Dedifferentiated amniotic fluid mesenchymal stem cell (primary cell): ENCODE data around the gene VPS26C.
A peak's percentile ranks its signal among the peaks of the same experiment; 100 is the strongest.

Source experiments
- DNase-seq: peaks from one replicate; pipeline ENCODE4 v3.0.0-alpha.2; 2016; ENCODE audit errors: extremely low spot score

VPS26C gene

DNA sequence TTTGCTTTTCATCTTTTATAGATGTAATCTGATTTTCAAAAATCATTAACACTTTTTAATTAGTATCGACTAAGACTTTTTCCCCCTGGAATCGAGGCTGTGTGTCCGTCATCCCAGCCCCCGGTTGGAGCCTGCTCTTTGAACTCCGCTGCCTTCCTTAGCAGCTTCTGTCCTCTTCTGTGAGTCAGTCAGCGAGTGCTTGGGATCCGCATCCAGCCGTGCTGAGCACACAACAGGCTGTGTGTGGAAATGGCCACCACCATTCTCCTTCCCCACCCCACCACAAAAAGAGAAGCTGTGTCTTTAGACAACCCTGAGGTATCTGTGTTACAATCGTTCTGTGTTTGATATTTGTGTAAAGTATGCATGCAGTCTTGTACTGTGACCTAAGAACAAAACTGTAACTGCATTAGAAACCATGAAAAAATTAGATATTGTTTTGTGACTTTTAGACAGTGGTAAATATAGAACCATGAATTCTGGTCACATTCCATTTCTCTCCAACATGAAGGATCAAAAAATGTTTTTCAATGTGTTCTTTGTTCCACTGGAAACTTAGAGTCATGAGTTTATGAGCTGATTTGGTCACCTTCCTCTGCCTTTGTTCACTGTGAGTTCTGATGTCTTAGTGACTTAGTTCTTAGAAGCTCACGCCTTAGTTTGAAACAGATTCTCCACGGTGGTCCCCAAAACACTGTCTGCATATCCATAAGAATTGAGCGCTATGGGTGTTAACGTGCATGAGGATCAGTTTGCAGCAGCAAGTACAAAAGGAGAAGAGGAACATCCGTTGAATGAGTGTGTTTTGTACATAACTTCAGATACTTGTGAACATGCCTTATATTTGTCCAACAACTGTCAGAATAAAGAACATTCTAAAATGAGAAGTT, 64.7 kb downstream of the VPS26C start:
- no peak for DNase-seq

DNA sequence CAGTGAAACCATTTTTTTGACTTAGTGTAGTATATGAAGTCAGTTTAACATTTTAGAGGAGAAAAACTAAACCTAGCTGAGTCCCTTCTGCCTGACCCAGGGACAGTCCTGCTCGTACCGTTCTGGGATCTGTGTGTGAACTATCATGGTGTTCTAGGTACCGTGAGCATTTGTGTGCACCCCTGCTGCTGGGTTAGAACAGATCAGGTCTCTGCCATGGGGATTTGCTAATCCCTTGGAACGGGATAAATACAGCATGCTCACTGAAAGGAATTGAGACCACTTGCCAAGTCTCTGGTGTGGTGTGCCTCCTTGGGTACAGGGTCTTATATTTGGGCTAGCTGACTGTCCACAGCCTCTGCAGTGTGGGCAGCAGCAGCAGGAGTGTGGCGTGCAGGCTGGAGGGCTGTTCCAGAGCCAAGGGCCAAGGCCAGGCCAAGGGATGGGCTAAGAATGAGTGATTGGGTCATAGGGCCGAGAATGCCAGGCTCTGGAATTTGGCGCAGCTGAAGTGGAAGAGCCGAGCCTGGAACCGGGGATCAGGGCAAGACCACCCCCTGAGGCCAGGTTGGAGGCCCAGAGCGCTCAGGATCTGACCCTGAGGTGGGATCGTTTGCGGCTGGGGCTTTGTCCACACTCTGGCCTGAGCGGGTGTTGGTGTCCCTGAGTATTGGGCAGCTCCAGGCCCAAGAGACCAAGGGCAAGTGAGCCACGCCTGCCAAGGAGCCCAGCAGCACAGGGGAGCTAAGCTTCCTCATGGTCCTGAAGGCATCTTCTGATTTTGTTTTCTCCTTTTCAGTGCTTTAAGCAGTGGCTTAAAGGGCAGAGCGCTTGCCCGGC, 66.3 kb downstream of the VPS26C start:
- DNase-seq, result no peak

DNA sequence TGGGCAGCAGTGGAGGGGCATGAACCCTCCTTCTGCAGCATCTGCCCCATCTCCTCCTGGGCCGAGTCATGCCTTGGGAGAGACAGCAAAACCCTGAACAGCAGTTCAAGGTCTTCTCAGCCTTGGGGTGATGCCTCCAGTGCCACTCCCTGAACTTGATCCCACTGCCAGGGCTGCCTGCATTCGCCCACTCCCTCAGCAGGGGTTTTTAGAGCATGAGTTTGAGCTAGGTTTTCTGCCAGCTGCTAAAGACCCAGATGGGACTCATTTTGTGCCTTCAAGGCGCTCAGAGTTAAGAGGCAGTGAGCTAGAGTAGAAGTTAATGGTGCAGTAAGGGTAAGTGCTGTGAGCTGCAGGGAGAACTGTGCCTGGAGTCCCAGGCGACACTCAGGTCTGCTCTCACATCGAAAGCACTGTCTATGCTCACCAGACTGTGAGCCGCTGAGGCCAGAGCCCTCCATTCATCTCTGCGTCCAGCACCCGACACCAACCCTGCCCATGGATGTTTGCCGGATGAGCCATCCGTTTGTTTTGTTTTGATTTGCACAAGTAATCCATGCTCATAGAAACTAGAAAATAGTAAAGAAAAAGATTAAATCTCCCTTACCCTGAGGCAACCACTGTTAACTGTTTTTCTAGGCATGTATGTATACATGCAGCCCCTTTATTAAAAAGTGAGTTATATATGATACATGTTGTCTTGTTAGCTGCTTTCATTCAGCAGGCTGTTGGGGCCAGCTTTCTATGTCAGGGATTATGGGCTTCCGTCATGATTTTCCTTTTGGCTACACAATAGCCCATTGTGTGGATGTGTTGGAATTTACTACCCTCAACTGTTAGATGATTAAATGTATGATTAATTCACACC, 67.8 kb downstream of the VPS26C start:
- DNase-seq, result peak; percentile 89

DNA sequence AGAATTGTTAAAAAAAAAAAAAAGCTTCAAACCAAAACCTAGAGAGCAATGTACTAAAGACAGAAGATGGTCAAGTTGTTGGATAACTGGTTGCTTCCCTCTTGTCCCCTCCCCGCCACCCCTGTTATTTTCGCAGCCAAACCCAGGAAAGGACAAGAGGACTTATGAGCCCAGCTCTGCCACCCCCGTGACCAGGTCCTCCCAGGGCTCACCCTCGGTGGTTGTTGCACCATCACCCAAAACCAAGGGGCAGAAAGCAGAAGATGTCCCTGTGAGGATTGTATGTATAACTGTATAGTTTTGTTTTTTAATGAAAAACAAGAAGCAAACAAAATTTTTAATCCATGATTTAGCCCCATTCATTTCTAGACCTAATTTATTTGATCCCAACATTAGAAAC, 69.4 kb downstream of the VPS26C start:
- no peak for DNase-seq

DNA sequence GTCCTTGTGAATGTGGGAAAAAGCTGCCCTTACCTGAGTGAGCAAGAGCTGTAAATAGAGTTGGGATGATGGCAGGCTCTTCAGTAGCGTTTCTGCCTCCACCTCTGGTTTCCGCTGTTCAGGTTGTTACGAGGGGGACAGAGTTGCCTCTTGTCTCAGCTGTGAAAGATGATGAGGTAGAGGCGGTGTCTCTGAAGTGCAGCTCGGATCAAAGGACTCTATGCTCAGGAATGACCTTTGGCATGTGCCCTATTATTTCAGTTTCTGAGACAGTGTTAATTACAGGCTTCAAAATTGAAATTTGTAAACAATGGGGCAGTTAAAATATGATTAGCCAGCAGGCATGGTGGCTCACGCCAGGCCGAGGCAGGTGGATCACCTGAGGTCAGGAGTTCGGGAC, 70.3 kb downstream of the VPS26C start:
- no peak for DNase-seq

DNA sequence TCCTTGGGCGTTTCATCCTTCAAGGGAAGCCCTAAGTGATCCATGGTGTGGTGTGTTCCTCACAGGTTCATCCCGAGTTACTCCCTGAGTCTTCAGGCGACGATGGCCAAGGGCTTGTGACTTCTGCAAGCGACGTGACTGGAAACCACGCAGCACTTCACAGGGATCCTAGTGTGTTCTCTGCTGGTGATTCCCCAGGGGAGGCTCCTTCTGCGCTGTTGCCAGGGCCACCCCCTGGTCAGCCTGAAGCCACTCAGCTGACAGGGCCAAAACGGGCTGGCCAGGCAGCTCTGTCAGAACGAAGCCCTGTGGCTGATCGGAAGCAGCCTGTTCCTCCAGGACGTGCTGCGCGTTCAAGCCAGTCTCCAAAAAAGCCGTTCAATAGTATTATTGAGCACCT, 71.5 kb downstream of the VPS26C start:
- no peak for DNase-seq

DNA sequence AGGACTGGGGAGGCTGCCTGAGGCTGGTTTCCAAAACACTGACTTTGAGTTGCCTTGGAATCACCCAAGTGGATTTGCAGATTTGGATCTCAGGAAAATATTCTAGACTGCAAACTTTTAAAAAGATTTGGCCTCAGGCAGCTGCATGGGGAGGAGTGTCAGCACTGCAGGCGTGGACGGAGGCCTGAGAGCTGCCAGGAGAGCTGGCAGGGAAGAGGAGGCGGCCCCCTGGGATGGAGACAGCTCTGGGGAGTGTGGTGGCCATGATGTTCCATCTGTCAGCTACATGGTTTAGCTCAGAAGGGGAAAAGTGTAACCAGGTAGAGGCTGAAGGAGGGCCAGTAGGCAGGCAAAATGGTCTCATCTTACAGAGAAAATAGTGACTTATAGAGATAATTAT, 72.1 kb downstream of the VPS26C start:
- DNase-seq, result no peak

DNA sequence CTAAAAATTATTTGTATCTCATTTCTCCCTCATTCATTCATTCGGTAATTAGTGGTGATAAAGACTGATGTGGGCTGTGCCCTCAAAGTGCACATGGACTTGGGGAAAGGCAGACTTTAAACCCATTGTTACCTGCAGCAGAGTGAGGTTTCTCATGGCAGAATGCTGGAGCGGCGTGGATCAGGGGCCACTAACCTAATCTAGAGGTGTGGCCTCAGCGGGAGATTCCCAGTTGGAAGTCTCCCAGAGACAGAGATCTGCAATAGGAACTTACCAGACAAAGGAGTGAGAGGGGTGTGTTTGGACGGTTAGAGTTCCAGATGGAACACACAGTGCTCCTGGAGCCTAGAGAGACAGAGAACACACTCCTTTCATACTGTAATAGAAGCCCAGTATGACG, 73.5 kb downstream of the VPS26C start:
- DNase-seq, result no peak

DNA sequence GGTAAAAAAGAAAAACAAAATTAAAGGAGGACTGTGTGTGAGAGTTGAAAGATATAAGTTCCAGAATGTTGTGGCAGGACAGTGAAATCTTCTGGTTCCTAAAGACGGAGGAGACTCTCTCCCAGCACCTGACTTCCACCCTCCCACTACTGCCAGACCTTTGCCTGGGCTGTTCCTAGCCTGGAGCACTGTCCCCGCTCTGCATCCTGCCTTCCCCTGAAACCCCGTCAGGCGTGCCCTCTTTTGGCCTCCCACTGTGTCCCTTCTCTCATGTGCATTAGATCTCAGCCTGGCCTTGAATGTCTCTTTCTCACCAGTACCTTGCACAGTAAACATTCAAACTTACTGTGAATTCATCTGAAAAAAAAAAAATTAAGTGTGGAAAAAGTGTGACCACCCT, 74.1 kb downstream of the VPS26C start:
- DNase-seq, result no peak

DNA sequence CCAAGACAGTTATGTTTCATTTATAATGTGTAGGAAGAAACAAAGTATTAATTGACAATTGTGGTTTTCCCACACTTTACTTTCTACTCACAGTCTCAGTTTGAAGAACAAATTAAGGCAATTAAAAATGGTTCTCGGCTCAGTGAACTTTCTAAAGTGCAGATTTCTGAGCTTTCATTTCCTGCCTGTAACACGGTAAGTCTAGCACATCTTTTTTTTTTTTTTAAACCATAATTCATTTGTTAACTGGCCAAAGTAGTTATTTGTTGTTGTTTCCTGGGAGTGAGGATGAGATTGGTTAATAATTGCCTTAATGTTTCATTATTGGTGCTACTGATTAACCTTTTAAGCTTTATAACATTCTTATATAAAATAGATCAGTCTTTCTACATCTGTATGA, 75.1 kb downstream of the VPS26C start:
- no peak for DNase-seq

DNA sequence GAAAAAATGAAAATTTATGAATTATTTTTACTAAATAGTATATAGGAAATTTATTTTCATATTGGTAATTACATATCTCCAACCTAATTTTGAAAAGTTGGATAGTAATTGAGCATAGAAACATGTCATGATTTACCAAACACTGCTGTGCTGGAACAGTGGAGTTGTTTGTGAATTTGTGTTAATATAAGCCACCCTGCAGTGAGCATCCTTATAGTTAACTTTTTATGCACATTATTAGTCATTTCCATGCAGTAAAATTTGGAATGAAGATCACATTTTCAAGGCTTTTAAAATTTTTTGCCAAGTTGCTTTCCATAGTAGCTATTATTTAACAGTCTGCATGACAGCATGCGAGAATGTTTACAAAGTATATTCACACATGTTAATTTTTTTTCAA, 78.3 kb downstream of the VPS26C start:
- DNase-seq, result no peak

DNA sequence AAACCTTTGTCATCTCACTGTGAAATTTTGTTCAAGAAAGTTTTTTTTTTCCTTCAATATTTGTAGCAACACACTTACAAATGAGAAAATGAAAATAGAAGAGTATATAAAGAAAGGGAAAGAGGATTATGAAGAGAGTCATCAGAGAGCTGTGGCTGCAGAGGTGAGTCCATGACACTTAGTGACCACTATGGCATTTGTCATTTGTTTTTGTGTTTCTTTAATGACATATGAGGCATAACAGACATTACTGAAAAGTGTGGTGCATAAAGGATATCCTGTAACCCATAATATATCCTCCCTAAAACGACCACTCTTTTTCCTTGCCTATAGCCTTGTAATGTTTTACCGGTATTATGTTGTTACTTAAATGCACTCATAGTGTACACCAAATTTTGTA, 80.2 kb downstream of the VPS26C start:
- no peak for DNase-seq

DNA sequence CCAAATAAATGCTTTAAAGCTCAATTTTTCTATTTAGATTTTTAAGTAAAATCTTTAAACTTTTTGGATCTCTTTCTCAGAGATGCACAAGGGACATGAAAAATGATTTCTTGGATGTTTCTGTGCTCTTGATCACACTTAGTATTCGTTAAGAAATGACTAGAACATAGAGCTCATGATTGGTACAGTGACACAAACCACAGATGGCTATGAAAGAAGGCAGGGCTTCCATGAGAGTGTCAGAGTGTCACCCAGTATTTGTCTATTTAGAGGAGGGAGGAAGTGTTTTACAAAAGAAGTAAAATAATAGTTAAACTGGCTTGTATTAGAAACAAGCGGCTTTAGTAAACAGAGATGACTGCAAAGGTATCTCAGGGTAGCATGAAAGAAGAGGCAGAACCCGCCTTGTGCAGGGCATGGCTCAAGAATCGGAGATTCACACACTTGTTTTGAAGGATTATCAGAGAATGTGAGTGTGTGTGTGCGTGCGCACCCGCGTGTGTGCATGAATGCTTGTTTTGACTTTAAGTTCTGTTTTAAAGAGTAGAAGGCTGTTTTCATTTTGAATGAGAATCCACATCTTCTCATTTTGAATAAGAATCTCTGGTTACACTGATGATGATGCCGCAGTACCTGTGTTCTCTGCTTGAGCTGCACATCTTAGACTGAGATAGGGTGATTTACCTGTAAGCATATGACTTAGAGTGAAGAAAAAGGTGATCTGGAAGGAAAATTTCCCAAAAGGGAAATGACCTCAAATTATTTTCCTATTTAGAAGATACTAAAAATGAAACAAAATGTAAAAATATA, 82.1 kb downstream of the VPS26C start:
- no peak for DNase-seq

DNA sequence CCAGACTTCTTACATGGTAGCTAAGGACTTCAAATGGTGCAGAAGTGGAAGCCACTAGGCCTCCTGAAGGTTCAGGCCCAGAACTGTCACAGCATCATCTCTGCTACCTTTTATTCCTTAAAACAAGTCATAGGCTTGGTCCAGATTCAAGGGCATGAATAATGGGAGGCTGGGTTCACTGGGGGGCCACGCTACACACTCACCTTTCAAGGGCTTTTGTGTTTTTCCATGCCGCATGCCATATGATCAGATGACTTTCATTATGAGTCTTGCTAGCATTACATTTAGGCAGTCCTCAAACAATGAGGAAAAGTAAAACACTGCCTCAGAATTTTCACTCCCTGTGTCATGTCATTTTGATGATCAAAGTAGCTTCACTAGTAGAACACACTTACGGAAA, 83.4 kb downstream of the VPS26C start:
- DNase-seq, result no peak

DNA sequence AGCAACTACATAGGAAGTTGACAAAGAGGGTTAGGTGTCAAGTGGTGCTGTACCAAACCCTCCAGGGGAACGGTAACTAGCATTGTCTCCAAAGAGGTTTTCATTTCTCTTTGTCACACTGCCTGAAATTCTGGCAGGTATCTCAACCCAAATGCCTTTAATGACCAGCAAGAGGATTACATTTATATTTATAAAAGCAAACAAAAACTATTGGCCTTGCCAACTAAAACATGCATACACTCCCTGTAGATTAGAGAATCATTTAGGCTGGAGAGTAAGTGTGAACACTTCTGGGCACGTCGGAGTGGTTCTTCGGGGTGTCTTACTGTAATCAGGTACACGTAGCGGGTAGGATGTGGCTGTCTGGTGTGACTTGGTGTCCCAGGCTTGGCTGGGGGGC, 84.9 kb downstream of the VPS26C start:
- no peak for DNase-seq

DNA sequence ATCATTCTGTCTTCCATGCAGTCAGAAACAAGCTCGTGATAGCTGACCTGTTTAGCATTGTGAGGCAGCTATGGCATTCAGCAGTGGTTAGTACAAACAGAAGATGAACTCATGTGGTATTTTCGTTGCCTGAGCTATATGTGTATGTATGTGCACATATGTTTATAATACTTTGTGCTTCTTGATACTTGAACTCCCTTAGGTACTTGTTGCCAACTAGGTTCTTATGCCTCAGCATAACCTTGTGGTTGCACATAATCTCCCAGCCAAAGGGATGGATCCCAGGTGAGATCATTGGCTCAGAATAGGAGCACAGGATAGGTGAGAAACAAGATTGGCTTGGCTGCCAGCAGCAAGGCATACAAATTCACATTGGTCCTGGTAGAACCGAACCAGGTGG, 86.1 kb downstream of the VPS26C start:
- no peak for DNase-seq

DNA sequence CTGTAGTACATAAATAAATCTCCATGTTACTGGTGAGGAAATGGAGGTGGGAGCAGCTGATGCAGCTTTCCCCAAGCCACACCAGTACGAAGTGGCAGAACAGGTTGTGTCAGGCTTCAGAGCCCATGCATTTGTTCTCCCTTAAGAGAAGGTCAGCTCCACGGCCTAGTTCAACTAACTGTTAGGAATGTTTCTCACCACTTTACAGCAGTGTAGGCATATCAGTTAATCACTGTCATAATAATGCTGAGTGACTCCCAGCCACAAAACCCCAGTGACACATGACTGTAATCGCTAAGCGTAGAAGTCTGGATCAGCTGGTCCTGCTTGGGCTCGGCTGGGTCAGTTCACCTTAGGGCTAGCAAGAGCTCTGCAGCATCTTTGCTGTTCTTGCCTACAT, 90.4 kb downstream of the VPS26C start:
- DNase-seq, result no peak
